CD14-positive monocyte (primary cell): ENCODE data around the gene PIGC. TPM values are rescaled to one million over a fixed set of nuclear protein-coding genes. Genes with fewer than 3 reads are reported as not detected.

ENCODE experiments used
- DNase-seq, 3 donors: peaks; one replicate each; pipeline ENCODE4 v3.0.0-alpha.2; 2011 to 2022
- H2AFZ ChIP-seq: 2 replicates; pipeline ENCODE4 v1.6.0; 2012; ENCODE audit warnings: mild to moderate bottlenecking, low read depth, low read length, inconsistent platforms; ENCODE audit not compliant: insufficient read depth, poor library complexity, severe bottlenecking
- H3K27ac ChIP-seq, 2 donors: 1 replicate in 1 of 2; 2 replicates in 1 of 2; pipeline ENCODE4 v1.5.1; 2012 to 2013; ENCODE audit warnings: low read length in 2 of 2, control low read depth in 1 of 2, inconsistent platforms in 1 of 2, low read depth in 1 of 2, mild to moderate bottlenecking in 1 of 2
- H3K27me3 ChIP-seq, 2 donors: one replicate each; pipeline versions ENCODE4 v1.6.0 to v1.6.1; 2011 to 2013; ENCODE audit warnings: low read length in 2 of 2; ENCODE audit not compliant: control insufficient read depth in 2 of 2, insufficient read depth in 2 of 2
- H3K36me3 ChIP-seq, 2 donors: replicated peaks in 1 of 2; 1 replicate in 1 of 2; 2 replicates in 1 of 2; pipeline versions ENCODE4 v1.5.1 to v1.6.1; 2012 to 2013; ENCODE audit warnings: low read length in 2 of 2, control low read depth in 1 of 2, inconsistent platforms in 1 of 2, mild to moderate bottlenecking in 1 of 2; ENCODE audit not compliant: insufficient read depth in 2 of 2, control insufficient read depth in 1 of 2
- H3K4me1 ChIP-seq, 2 donors: 1 replicate in 1 of 2; 2 replicates in 1 of 2; pipeline versions ENCODE4 v1.5.1 to v1.6.1; 2012 to 2013; ENCODE audit warnings: low read length in 2 of 2, control low read depth in 1 of 2, inconsistent platforms in 1 of 2, mild to moderate bottlenecking in 1 of 2, moderate library complexity in 1 of 2; ENCODE audit not compliant: insufficient read depth in 2 of 2, control insufficient read depth in 1 of 2
- H3K4me2 ChIP-seq: replicated peaks from 2 replicates; pipeline ENCODE3; 2012; ENCODE audit warnings: low read length, moderate library complexity, mild to moderate bottlenecking; ENCODE audit not compliant: poor library complexity, severe bottlenecking; ENCODE audit errors: extremely low read depth
- H3K4me3 ChIP-seq, 3 experiments: fragments of 200-600 bp in 1 of 3; sonication (generic) in 1 of 3; replicated peaks in 1 of 3; 1 replicate in 2 of 3; 2 replicates in 1 of 3; pipeline ENCODE4 v1.5.1; 2011 to 2013; ENCODE audit warnings: low read length in 3 of 3, mild to moderate bottlenecking in 3 of 3, control low read depth in 2 of 3, low read depth in 2 of 3, inconsistent platforms in 1 of 3, moderate library complexity in 1 of 3
- H3K79me2 ChIP-seq: 2 replicates; pipeline ENCODE4 v1.6.0; 2012; ENCODE audit warnings: mild to moderate bottlenecking, control low read depth, inconsistent platforms, low read length, moderate library complexity; ENCODE audit not compliant: insufficient read depth
- H3K9ac ChIP-seq: 2 replicates; pipeline ENCODE4 v1.6.0; 2017; ENCODE audit warnings: low read length, mild to moderate bottlenecking; ENCODE audit not compliant: insufficient read depth, poor library complexity, severe bottlenecking
- H3K9me3 ChIP-seq, 2 donors: replicated peaks in 1 of 2; 1 replicate in 1 of 2; 2 replicates in 1 of 2; pipeline versions ENCODE4 v1.5.1 to v1.6.1; 2012 to 2013; ENCODE audit warnings: low read length in 2 of 2, control low read depth in 1 of 2; ENCODE audit not compliant: control insufficient read depth in 1 of 2, insufficient read depth in 1 of 2
- H4K20me1 ChIP-seq: 2 replicates; pipeline ENCODE4 v1.6.0; 2012; ENCODE audit warnings: mild to moderate bottlenecking, low read length, control low read depth, moderate library complexity; ENCODE audit not compliant: insufficient read depth
- H3K27ac Mint-ChIP-seq, 7 donors: one replicate each; pipeline ENCODE4 v1.8.0; 2020; ENCODE audit warnings: mild to moderate bottlenecking in 7 of 7, mixed read lengths in 7 of 7, moderate library complexity in 6 of 7, inconsistent platforms in 2 of 7
- H3K27me3 Mint-ChIP-seq, 3 donors: one replicate each; pipeline ENCODE4 v1.8.0; 2021 to 2022; ENCODE audit warnings: low read depth in 3 of 3, mild to moderate bottlenecking in 3 of 3, mixed read lengths in 3 of 3, moderate library complexity in 3 of 3, inconsistent platforms in 1 of 3
- H3K36me3 Mint-ChIP-seq, 2 donors: one replicate each; pipeline ENCODE4 v1.8.0; 2020; ENCODE audit warnings: mixed read lengths in 2 of 2, inconsistent platforms in 1 of 2, mild to moderate bottlenecking in 1 of 2
- H3K4me1 Mint-ChIP-seq: one replicate; pipeline ENCODE4 v1.8.0; 2020; ENCODE audit warnings: mild to moderate bottlenecking, mixed read lengths
- H3K4me3 Mint-ChIP-seq, 2 donors: one replicate each; pipeline ENCODE4 v1.8.0; 2020; ENCODE audit warnings: mild to moderate bottlenecking in 2 of 2, mixed read lengths in 2 of 2, moderate library complexity in 1 of 2
- H3K9me3 Mint-ChIP-seq, 7 donors: one replicate each; pipeline ENCODE4 v1.8.0; 2020 to 2022; ENCODE audit warnings: mixed read lengths in 7 of 7, mild to moderate bottlenecking in 6 of 7, moderate library complexity in 6 of 7, inconsistent platforms in 2 of 7
- WGBS: methylation state at CpG from one replicate; pipeline ENCODE4 v1.1.5; 2013; ENCODE audit warnings: missing lambda C conversion rate; ENCODE audit not compliant: insufficient coverage; 5-methylcytosine and 5-hydroxymethylcytosine counted together
- intact Hi-C, 2 donors: fragments of 100-400 bp; cut with micrococcal nuclease; formaldehyde crosslinking; loops; one replicate each; pipeline versions ENCODE4 v1.15.0 to v1.15.1; 2023
- polyA plus RNA-seq, 3 donors: library from polyadenylated mRNA; depleted of rRNA in 1 of 3; unstranded in 2 of 3; stranded (reverse) in 1 of 3; fragments of 300-500 nt in 2 of 3; fragments of >200 nt in 1 of 3; fragmentation: Illumina TruSeq in 2 of 3; gene quantifications; 1 replicate in 2 of 3; 2 replicates in 1 of 3; pipeline ENCODE4 v1.2.3, GENCODE V29; 2012 to 2021
- TF ChIP-seq, protein P1 (sequence below): fragments of 200-600 bp; IDR thresholded peaks from one replicate; pipeline ENCODE4 v1.8.0; 2022; ENCODE audit warnings: antibody characterized with exemption, mild to moderate bottlenecking

The PIGC gene
- polyA plus RNA-seq, 3 donors: 11.5 to 61.5 (median 51.1) TPM

DNA sequence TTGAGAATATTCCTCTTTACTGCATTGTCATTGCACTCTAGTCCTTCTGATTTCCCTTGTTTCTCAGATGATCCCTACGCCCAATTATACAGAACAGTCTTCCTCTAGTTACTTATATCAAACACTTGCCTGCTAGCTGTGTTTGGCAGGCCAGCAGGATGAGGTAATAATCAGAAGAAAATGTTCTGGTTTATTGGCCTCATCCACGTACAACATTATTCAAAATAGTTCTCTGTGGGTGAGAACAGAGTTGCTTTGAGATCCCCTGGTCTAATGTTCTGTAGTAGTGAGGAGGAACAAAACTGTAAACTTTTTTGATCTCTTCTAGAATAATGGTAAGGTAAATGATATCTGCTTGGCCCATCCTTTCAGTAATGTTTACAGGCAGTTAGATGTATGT, 45.7 kb downstream of the PIGC start:
- no peak overlapping the region for H3K27ac ChIP-seq
- H3K4me1 ChIP-seq: no peaks in the 10 kb centered on the region
- peaks cover 0 to 3% (median 0%) of the 10 kb centered on the region in 3 donors for H3K27me3 Mint-ChIP-seq

DNA sequence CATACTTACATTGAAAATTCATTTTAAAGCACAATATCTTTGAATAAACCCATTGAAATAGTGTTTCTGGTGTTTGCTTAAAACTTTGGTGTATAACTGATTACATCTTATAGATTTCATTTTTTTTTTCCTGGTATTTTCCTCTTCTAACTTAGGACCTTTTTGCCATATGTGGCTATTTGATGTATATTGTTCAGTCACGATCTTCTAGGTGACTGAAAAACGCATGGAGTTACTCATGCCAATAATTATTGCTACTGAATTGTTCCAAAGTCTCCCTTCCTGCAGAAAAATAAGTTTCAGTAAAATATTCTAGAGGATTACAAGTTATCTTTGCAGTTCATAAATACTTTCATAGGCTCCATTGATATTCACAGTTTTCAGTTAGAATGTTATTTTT, 46.2 kb downstream of the PIGC start:
- no peaks in the 10 kb centered on the region for H3K9me3 Mint-ChIP-seq
- H3K9me3 ChIP-seq: no peaks in the 10 kb centered on the region
- no peaks in the 10 kb centered on the region for H3K4me1 ChIP-seq
- intact Hi-C loops: loop anchor here in 1 of 2 donors (5.0 kb wide), 1 partner anchor 595 kb away; no protein-coding TSS in a partner anchor
- no peaks in the 10 kb centered on the region for H3K36me3 ChIP-seq
- TF ChIP-seq, protein P1, sequence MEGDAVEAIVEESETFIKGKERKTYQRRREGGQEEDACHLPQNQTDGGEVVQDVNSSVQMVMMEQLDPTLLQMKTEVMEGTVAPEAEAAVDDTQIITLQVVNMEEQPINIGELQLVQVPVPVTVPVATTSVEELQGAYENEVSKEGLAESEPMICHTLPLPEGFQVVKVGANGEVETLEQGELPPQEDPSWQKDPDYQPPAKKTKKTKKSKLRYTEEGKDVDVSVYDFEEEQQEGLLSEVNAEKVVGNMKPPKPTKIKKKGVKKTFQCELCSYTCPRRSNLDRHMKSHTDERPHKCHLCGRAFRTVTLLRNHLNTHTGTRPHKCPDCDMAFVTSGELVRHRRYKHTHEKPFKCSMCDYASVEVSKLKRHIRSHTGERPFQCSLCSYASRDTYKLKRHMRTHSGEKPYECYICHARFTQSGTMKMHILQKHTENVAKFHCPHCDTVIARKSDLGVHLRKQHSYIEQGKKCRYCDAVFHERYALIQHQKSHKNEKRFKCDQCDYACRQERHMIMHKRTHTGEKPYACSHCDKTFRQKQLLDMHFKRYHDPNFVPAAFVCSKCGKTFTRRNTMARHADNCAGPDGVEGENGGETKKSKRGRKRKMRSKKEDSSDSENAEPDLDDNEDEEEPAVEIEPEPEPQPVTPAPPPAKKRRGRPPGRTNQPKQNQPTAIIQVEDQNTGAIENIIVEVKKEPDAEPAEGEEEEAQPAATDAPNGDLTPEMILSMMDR: no peak
- H2AFZ ChIP-seq: no peak overlapping the region
- H4K20me1 ChIP-seq: no peaks in the 10 kb centered on the region
- peaks cover 0 to 3% (median 0%) of the 10 kb centered on the region in 3 donors for H3K27me3 Mint-ChIP-seq
- H3K36me3 Mint-ChIP-seq: peaks cover 4 to 5% of the 10 kb centered on the region in 2 donors
- H3K79me2 ChIP-seq: no peaks in the 10 kb centered on the region
- no peak overlapping the region for H3K27ac ChIP-seq
- no peak for DNase-seq
- WGBS: no CpG with 5 or more reads among the region's 2 CpGs
- no peak overlapping the region for H3K4me3 Mint-ChIP-seq
- H3K4me1 Mint-ChIP-seq: peaks cover 22% of the 10 kb centered on the region
- no peak overlapping the region for H3K27ac Mint-ChIP-seq
- H3K9ac ChIP-seq: no peak overlapping the region
- H3K4me2 ChIP-seq: no peak overlapping the region
- H3K27me3 ChIP-seq: no peaks in the 10 kb centered on the region
- H3K4me3 ChIP-seq: no peak overlapping the region

More for the DNA sequence above, 45.7 kb downstream of the PIGC start:
- Histone ChIP-seq H3K36me3 (no peaks in the 10 kb centered on the region), H3K27me3 (no peaks in the 10 kb centered on the region), H3K9ac (no peak overlapping the region), H3K9me3 (no peaks in the 10 kb centered on the region), H3K79me2 (no peaks in the 10 kb centered on the region), H4K20me1 (no peaks in the 10 kb centered on the region), H3K4me2 (no peak overlapping the region), H3K4me3 (no peak overlapping the region), H2AFZ (no peak overlapping the region)
- TF ChIP-seq, protein P1: no peak
- H3K27ac Mint-ChIP-seq: no peak overlapping the region
- no peak overlapping the region for H3K4me3 Mint-ChIP-seq
- intact Hi-C loops: loop anchor here in 1 of 2 donors (5.0 kb wide), 1 partner anchor 596 kb away; no protein-coding TSS in a partner anchor
- no CpG with 5 or more reads among the region's 2 CpGs for WGBS
- DNase-seq: no peak
- H3K36me3 Mint-ChIP-seq: peaks cover 4 to 5% of the 10 kb centered on the region in 2 donors
- H3K9me3 Mint-ChIP-seq: no peaks in the 10 kb centered on the region
- peaks cover 22% of the 10 kb centered on the region for H3K4me1 Mint-ChIP-seq
